Omental fat pad (tissue), 4 donors: ENCODE measurements around the gene ADNP2. TPM values are rescaled to one million over a fixed set of nuclear protein-coding genes. Genes with fewer than 3 reads are reported as not detected.

Source experiments
- ATAC-seq: fragments of 150-250 bp; one replicate; pipeline ENCODE4 v1.9.1; 2016; ENCODE audit warnings: mild to moderate bottlenecking, moderate library complexity; ENCODE audit not compliant: low FRiP score
- DNase-seq: peaks from one replicate; pipeline ENCODE4 v3.0.0-alpha.2; 2019; ENCODE audit warnings: low spot score
- total RNA-seq, 4 donors: library from RNA; depleted of rRNA; stranded (reverse); fragments of >200 nt; gene quantifications; one replicate each; pipeline ENCODE4 v1.1.0, GENCODE V29; 2016
- TF ChIP-seq, protein P1 (sequence below), 3 donors: fragments of 450-650 bp; IDR thresholded peaks; one replicate each; pipeline ENCODE4 v1.5.1; 2016 to 2017; ENCODE audit warnings: antibody characterized with exemption in 3 of 3, mild to moderate bottlenecking in 3 of 3, moderate library complexity in 2 of 3

ADNP2 gene
- total RNA-seq, 4 donors from 2014 or later: 13.2 to 22.6 (median 16.1) TPM

DNA sequence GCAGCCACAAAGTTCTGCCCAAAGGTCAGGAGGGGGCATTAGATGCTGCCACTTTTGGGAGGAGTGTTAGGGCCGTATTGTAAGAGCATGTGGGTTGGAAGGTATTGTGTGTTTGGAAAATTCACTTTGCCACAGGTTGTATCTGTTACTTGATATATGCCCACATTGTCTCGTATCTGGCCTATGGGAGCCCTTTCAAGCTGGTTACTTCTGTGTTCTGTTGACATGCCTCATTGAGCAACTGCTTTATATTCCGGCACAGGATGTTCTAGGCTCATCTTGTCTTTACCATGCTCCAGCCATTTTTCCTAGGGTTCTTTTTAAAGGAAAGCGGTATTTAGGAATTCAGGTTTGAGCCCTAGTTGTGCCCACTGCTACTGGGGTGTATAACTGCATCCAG lies 6.0 kb downstream of the ADNP2 start:
- TF ChIP-seq, protein P1, sequence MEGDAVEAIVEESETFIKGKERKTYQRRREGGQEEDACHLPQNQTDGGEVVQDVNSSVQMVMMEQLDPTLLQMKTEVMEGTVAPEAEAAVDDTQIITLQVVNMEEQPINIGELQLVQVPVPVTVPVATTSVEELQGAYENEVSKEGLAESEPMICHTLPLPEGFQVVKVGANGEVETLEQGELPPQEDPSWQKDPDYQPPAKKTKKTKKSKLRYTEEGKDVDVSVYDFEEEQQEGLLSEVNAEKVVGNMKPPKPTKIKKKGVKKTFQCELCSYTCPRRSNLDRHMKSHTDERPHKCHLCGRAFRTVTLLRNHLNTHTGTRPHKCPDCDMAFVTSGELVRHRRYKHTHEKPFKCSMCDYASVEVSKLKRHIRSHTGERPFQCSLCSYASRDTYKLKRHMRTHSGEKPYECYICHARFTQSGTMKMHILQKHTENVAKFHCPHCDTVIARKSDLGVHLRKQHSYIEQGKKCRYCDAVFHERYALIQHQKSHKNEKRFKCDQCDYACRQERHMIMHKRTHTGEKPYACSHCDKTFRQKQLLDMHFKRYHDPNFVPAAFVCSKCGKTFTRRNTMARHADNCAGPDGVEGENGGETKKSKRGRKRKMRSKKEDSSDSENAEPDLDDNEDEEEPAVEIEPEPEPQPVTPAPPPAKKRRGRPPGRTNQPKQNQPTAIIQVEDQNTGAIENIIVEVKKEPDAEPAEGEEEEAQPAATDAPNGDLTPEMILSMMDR (IDR thresholded peaks at IDR 0.05): no peak
- ATAC-seq (no peak), DNase-seq (no peak)

DNA sequence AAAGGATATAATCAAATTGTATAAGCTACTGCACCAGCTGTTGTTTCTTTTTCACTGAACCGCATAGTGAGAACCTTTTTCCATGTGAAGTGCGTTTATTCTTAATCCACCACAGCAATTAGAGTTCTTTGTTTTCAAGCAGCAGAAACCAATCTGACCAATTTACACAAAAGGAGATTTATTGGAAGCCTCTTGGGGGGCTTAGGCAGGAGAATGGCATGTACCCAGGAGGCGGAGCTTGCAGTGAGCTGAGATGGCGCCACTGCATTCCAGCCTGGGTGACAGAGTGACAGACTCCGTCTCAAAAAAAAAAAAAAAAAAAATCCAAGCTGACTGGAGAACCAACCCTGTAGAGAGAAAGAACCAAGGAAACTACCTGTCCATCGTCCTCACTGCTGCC lies 10.0 kb downstream of the ADNP2 start:
- ATAC-seq (no peak), DNase-seq (no peak)
- TF ChIP-seq, protein P1 (IDR thresholded peaks at IDR 0.05): no peak

DNA sequence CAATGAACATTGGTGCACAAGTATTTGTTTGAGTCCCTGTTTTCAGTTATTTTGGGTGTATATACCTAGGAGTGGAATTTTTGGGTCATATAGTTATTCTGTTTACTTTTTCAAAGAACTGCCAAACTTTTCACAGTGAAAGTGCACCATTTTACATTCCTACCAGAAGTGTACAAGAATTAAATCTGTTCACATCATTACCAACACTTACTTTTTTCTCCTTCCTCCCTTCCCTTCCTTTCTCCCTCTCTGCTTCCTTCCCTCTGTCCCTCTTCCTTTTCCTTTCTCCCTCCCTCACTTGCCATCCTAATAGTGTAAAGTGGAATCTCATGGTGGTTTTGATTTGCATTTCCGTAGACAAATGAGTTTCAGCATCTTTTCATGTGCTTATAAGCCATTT lies 11.9 kb downstream of the ADNP2 start:
- ATAC-seq: no peak
- TF ChIP-seq, protein P1 (IDR thresholded peaks at IDR 0.05): no peak
- DNase-seq: no peak

DNA sequence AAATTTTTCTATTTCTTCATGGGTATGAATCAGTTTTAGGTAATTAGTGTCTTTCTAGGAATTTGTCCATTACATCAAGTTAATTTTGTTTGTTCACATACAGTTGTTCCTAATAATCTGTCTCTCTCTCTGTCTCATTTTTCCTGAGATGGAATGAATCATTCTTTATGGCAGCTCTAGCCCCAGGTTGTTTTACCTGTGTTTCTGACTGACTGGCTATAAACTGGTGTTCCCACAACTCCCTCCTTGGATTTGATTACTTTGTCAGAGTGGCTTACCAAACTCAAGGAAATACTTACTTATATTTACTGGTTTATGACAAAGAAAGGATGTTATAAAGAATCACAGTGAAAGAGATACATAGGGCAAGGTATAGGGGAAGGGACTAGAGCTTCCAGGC lies 15.1 kb downstream of the ADNP2 start:
- TF ChIP-seq, protein P1 (IDR thresholded peaks at IDR 0.05): no peak
- DNase-seq: no peak
- no peak for ATAC-seq

DNA sequence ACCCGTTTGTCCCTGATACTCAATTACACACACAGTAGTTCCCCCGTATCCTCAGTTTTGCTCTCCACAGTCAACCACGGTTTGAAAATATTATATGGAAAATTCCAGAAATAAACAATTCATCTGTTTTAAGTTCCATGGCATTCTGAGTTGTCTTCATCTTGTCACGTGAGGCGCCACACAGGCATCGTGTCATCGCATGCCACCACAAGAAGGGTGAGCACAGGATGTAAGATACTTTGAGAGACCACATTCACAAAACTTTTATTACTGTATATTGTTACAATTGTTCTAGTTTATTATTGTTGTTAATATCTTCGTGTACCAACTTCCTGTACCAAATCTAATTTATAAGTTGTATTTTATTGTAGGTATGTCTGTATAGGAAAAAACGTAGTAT lies 17.7 kb downstream of the ADNP2 start:
- DNase-seq (no peak), ATAC-seq (no peak)
- TF ChIP-seq, protein P1 (IDR thresholded peaks at IDR 0.05): no peak

DNA sequence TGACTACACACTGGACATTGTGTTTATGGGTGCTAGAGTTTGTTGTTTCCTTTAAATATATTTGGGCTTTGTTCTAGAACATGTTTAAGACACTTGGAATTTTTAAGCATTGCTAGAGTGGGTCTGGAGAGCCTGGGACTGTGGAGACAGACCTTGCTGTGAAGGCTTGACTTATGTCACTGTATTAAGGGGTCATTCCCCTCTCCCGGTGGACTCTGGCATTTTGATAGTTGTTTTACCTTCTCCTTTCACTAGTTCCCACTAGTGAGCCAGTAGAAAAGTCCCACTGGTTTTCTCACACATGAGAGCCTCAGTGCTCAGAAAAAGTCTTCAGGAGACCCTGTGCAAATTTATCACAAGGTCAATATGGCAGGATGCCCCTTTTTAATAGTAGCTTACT lies 18.6 kb downstream of the ADNP2 start:
- ATAC-seq (no peak), DNase-seq (no peak)
- TF ChIP-seq, protein P1 (IDR thresholded peaks at IDR 0.05): no peak

DNA sequence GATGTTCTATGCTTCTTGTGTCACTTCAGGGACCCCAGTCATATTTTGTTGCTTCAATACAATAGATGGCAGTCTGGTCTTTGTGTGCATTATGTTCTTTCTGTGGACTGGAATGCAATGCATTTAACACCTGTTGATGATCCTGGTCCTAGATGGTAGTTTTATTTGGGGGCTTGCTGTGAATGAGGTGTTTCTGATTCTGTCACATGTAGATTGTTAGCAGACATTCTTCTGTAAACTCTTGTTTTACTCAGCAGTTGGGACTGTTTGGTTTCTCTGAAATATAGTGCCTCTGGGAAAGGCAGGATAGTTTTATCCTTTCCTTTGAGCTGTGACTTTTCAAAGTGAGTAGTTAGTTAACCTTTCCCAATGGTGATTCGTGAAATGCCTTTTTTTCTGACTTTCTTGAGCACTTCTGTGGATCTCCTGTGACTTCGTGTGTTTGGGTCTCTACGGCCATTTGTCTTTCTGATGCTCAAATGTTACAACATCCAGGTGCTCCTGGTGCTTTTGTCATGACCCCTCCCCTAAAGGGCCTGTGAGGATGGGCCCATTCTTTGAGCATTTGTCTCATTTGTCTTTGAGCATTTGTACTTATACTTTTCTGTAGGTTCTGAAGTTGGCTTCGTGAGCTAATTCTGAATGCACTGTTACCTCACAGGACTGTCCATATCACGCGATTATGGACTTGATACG lies 20.8 kb downstream of the ADNP2 start:
- DNase-seq (no peak), ATAC-seq (no peak)
- TF ChIP-seq, protein P1 (IDR thresholded peaks at IDR 0.05): no peak
